ENCODE data around the gene NOC4L.
A peak's percentile ranks its signal among the peaks of the same experiment; 100 is the strongest.
"Not testable (repeated sequence)": the region's sequence is repeated elsewhere in the genome, so short reads cannot be mapped to it uniquely, and the experiment has no call there.

Gene NOC4L

GRCh38 chr12:132142679-132143335, 1.4 kb upstream of the NOC4L start:
- no peak for DNase-seq (ENCODE audit: low read depth)

- peak; percentile 25 for DNase-seq (ENCODE audit: low read depth)
Observed at GRCh38 chr12:132143336-132144071, 753 bp upstream of the NOC4L start.

GRCh38 chr12:132144810-132145168, 532 bp downstream of the NOC4L start:
- DNase-seq (ENCODE audit: low read depth): no peak

GRCh38 chr12:132145334-132145733, 1.1 kb downstream of the NOC4L start:
- DNase-seq (ENCODE audit: low read depth): no peak

GRCh38 chr12:132146098-132146497, 1.8 kb downstream of the NOC4L start:
- DNase-seq (ENCODE audit: low read depth): no peak

GRCh38 chr12:132146772-132147422, 2.6 kb downstream of the NOC4L start:
- DNase-seq (ENCODE audit: low read depth): no peak

GRCh38 chr12:132147423-132148367, 3.4 kb downstream of the NOC4L start:
- no peak for DNase-seq (ENCODE audit: low read depth)

- DNase-seq (ENCODE audit: low read depth): no peak
Observed at GRCh38 chr12:132148368-132149045, 4.2 kb downstream of the NOC4L start.

GRCh38 chr12:132149526-132149925, 5.3 kb downstream of the NOC4L start:
- not testable (repeated sequence) for DNase-seq (ENCODE audit: low read depth)

GRCh38 chr12:132150780-132151144, 6.5 kb downstream of the NOC4L start:
- no peak for DNase-seq (ENCODE audit: low read depth)

GRCh38 chr12:132151145-132151765, 7.0 kb downstream of the NOC4L start:
- DNase-seq (ENCODE audit: low read depth): no peak

GRCh38 chr12:132151766-132152410, 7.6 kb downstream of the NOC4L start:
- no peak for DNase-seq (ENCODE audit: low read depth)

- no peak for DNase-seq (ENCODE audit: low read depth)
Observed at GRCh38 chr12:132152411-132152821, 8.2 kb downstream of the NOC4L start.

GRCh38 chr12:132152953-132153352, 8.7 kb downstream of the NOC4L start:
- no peak for DNase-seq (ENCODE audit: low read depth)

GRCh38 chr12:132153501-132154340, 9.5 kb downstream of the NOC4L start:
- peak; percentile 52 for DNase-seq (ENCODE audit: low read depth)

GRCh38 chr12:132154341-132154761, 10.1 kb downstream of the NOC4L start:
- no peak for DNase-seq (ENCODE audit: low read depth)

- DNase-seq (ENCODE audit: low read depth): no peak
Observed at GRCh38 chr12:132154941-132155770, 10.9 kb downstream of the NOC4L start.

- DNase-seq (ENCODE audit: low read depth): no peak
Observed at GRCh38 chr12:132155771-132156572, 11.7 kb downstream of the NOC4L start.
